ENCODE measurements around the gene NACA2. TPM values are rescaled to one million over a fixed set of nuclear protein-coding genes. Genes with fewer than 3 reads are reported as not detected.

Gene NACA2
- total RNA-seq, 1 donor from 2014 or later, result not detected

- intact Hi-C loops (cut with DNase I), result no loop called here
- Histone ChIP-seq H3K4me1 (no peaks in the 10 kb centered on the region), H3K4me3 (no peak overlapping the region), H3K27ac (no peak overlapping the region), H3K36me3 (no peaks in the 10 kb centered on the region), H3K9me3 (peaks cover 0 to under 1% of the 10 kb centered on the region in 2 donors), H3K27me3 (no peaks in the 10 kb centered on the region)
- DNase-seq (ENCODE audit: low spot score in 2 of 2), result no peak
- no peak for TF ChIP-seq CTCF (IDR thresholded peaks at IDR 0.05)
These were observed 34.5 kb upstream of the NACA2 start for GRCh38 chr17:61625564-61625963.

- DNase-seq (ENCODE audit: low spot score in 2 of 2), result no peak
- Histone ChIP-seq H3K9me3 (peaks cover 0 to 7% of the 10 kb centered on the region in 2 donors), H3K4me3 (no peak overlapping the region), H3K36me3 (no peaks in the 10 kb centered on the region), H3K27ac (no peak overlapping the region), H3K27me3 (no peaks in the 10 kb centered on the region), H3K4me1 (no peaks in the 10 kb centered on the region)
- intact Hi-C loops (cut with DNase I), result no loop called here
- TF ChIP-seq CTCF (IDR thresholded peaks at IDR 0.05), result no peak
These were observed 33.9 kb upstream of the NACA2 start for GRCh38 chr17:61624951-61625350.

- intact Hi-C loops (cut with DNase I), result no loop called here
- Histone ChIP-seq H3K27ac (no peak overlapping the region), H3K4me3 (no peak overlapping the region), H3K27me3 (no peaks in the 10 kb centered on the region), H3K36me3 (no peaks in the 10 kb centered on the region), H3K4me1 (no peaks in the 10 kb centered on the region), H3K9me3 (peaks cover 0 to 7% of the 10 kb centered on the region in 2 donors)
- no peak for DNase-seq (ENCODE audit: low spot score in 2 of 2)
- TF ChIP-seq CTCF (IDR thresholded peaks at IDR 0.05), result no peak
These were observed 30.3 kb upstream of the NACA2 start for GRCh38 chr17:61621317-61621716.

GRCh38 chr17:61619953-61620352, 28.9 kb upstream of the NACA2 start:
- DNase-seq (ENCODE audit: low spot score in 2 of 2), result no peak
- intact Hi-C loops (cut with DNase I), result no loop called here
- Histone ChIP-seq H3K36me3 (no peaks in the 10 kb centered on the region), H3K27me3 (no peaks in the 10 kb centered on the region), H3K4me1 (no peaks in the 10 kb centered on the region), H3K9me3 (peaks cover 0 to 7% of the 10 kb centered on the region in 2 donors), H3K4me3 (no peak overlapping the region), H3K27ac (no peak overlapping the region)
- no peak for TF ChIP-seq CTCF (IDR thresholded peaks at IDR 0.05)

DNA sequence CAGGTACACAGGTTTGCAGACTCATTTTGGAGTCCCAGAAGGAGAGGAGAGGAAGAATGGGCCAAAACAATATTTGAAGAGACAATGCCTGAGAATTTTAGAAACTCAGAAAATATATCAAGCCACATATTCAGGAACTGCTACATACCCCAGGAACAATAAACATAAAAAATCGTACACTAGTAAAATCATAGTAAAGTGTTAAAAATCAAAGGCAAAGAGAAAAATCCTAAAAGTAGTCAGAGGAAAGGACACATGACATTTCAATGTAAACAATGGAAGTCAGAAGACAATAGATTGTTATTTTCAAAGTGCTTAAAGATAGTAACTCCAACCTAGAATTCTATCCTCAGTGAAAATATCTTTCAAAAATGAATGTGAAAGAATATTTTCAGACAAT, 28.5 kb upstream of the NACA2 start:
- TF ChIP-seq CTCF (IDR thresholded peaks at IDR 0.05), result no peak
- Histone ChIP-seq H3K27ac (no peak overlapping the region), H3K9me3 (peaks cover 0 to 7% of the 10 kb centered on the region in 2 donors), H3K27me3 (no peaks in the 10 kb centered on the region), H3K4me3 (no peak overlapping the region), H3K4me1 (no peaks in the 10 kb centered on the region), H3K36me3 (no peaks in the 10 kb centered on the region)
- no peak for DNase-seq (ENCODE audit: low spot score in 2 of 2)
- intact Hi-C loops (cut with DNase I), result no loop called here

- intact Hi-C loops (cut with DNase I), result no loop called here
- DNase-seq (ENCODE audit: low spot score in 2 of 2), result no peak
- Histone ChIP-seq H3K9me3 (peaks cover 0 to 7% of the 10 kb centered on the region in 2 donors), H3K27me3 (no peaks in the 10 kb centered on the region), H3K4me1 (no peaks in the 10 kb centered on the region), H3K27ac (no peak overlapping the region), H3K36me3 (no peaks in the 10 kb centered on the region), H3K4me3 (no peak overlapping the region)
- TF ChIP-seq CTCF (IDR thresholded peaks at IDR 0.05), result no peak
These were observed 27.9 kb upstream of the NACA2 start for GRCh38 chr17:61618950-61619349.
